H1 (cell line): ENCODE measurements around the gene RBM14. TPM values are rescaled to one million over a fixed set of nuclear protein-coding genes. Genes with fewer than 3 reads are reported as not detected.

ENCODE experiments used
- CTCF ChIA-PET: fragments of 300-600 bp; sonication (Branson Sonifier 250); formaldehyde crosslinking; loops from one replicate; lab custom pipeline; 2021; ENCODE audit not compliant: partially characterized antibody; lab: Charles Lee
- POLR2A ChIA-PET: fragments of 300-600 bp; sonication (Branson Sonifier 250); formaldehyde crosslinking; loops from one replicate; lab custom pipeline; 2021; ENCODE audit warnings: inconsistent platforms; ENCODE audit not compliant: partially characterized antibody; lab: Charles Lee
- DNase-seq, 2 experiments: peaks; one replicate each; pipeline versions ENCODE4 v3.0.0 to v3.0.0-alpha.2; 2010 to 2022; ENCODE audit warnings: low spot score in 2 of 2, low read depth in 1 of 2, mixed read lengths in 1 of 2
- FAIRE-seq: peaks from 2 replicates; lab custom pipeline; 2011; peaks lifted over from hg19 to GRCh38; lab: Jason Lieb, UNC
- H2AFZ ChIP-seq: 2 replicates; pipeline ENCODE4 v1.8.1; 2012; ENCODE audit warnings: low read length, inconsistent platforms
- H2AK5ac ChIP-seq: 2 replicates; pipeline ENCODE4 v1.6.1; 2013; ENCODE audit warnings: low read depth, low read length
- H2BK120ac ChIP-seq: replicated peaks from 2 replicates; pipeline ENCODE3; 2013; ENCODE audit warnings: low read depth, low read length, inconsistent platforms
- H2BK12ac ChIP-seq: 2 replicates; pipeline ENCODE4 v1.6.1; 2013; ENCODE audit warnings: low read depth, low read length
- H2BK15ac ChIP-seq: 2 replicates; pipeline ENCODE4 v1.6.1; 2013; ENCODE audit warnings: low read length
- H2BK20ac ChIP-seq: 2 replicates; pipeline ENCODE4 v1.6.1; 2013; ENCODE audit warnings: low read length
- H2BK5ac ChIP-seq: 2 replicates; pipeline ENCODE4 v1.6.1; 2013; ENCODE audit warnings: low read depth, low read length
- H3K14ac ChIP-seq: 2 replicates; pipeline ENCODE4 v1.6.1; 2013; ENCODE audit warnings: inconsistent platforms; ENCODE audit not compliant: insufficient read length
- H3K18ac ChIP-seq: 2 replicates; pipeline ENCODE4 v1.6.1; 2013; ENCODE audit warnings: low read length; ENCODE audit errors: extremely low read depth
- H3K23ac ChIP-seq: 2 replicates; pipeline ENCODE4 v1.6.1; 2013; ENCODE audit warnings: inconsistent platforms; ENCODE audit not compliant: insufficient read length
- H3K23me2 ChIP-seq: 2 replicates; pipeline ENCODE4 v1.6.1; 2013; ENCODE audit warnings: low read depth, low read length
- H3K27ac ChIP-seq: 2 replicates; pipeline ENCODE4 v1.6.1; 2011; ENCODE audit warnings: low read depth, low read length, inconsistent platforms
- H3K27me3 ChIP-seq, 4 experiments: replicated peaks in 1 of 4; 1 replicate in 1 of 4; 2 replicates in 3 of 4; pipeline versions ENCODE4 v1.6.1 to v1.8.1; 2011 to 2013; ENCODE audit warnings: low read length in 3 of 4, mild to moderate bottlenecking in 3 of 4, inconsistent platforms in 2 of 4, mixed read lengths in 2 of 4, moderate library complexity in 1 of 4; ENCODE audit not compliant: control insufficient read depth in 3 of 4, insufficient read depth in 3 of 4; ENCODE audit errors: extremely low read depth in 1 of 4
- H3K36me3 ChIP-seq, 4 experiments: 2 replicates each; pipeline versions ENCODE4 v1.6.1 to v1.8.1; 2011 to 2013; ENCODE audit warnings: mild to moderate bottlenecking in 4 of 4, low read length in 3 of 4, moderate library complexity in 2 of 4, control low read depth in 1 of 4, inconsistent platforms in 1 of 4; ENCODE audit not compliant: insufficient read depth in 4 of 4, control insufficient read depth in 2 of 4
- H3K4ac ChIP-seq: replicated peaks from 2 replicates; pipeline ENCODE3; 2013; ENCODE audit warnings: low read length, low read depth, mixed read lengths, inconsistent platforms; ENCODE audit not compliant: insufficient read length
- H3K4me1 ChIP-seq, 4 experiments: replicated peaks in 1 of 4; 1 replicate in 1 of 4; 2 replicates in 3 of 4; pipeline versions ENCODE4 v1.6.1 to v1.8.1; 2011 to 2013; ENCODE audit warnings: low read length in 3 of 4, inconsistent platforms in 2 of 4, mixed read lengths in 1 of 4; ENCODE audit not compliant: insufficient read depth in 4 of 4, control insufficient read depth in 3 of 4
- H3K4me2 ChIP-seq, 2 experiments: 2 replicates each; pipeline versions ENCODE4 v1.6.1 to v1.8.1; 2011 to 2013; ENCODE audit warnings: low read depth in 2 of 2, low read length in 2 of 2, control low read depth in 1 of 2, inconsistent platforms in 1 of 2, mild to moderate bottlenecking in 1 of 2; ENCODE audit not compliant: insufficient read depth in 1 of 2
- H3K4me3 ChIP-seq, 4 experiments: fragments of 200-600, 300-600 bp in 1 of 4; sonication (generic), shearing (Covaris generic), sonication (Bioruptor Twin) in 1 of 4; 2 replicates each; pipeline versions ENCODE4 v1.5.1 to v1.8.1; 2011 to 2016; ENCODE audit warnings: low read length in 4 of 4, low read depth in 3 of 4, control low read depth in 2 of 4, inconsistent platforms in 2 of 4, mild to moderate bottlenecking in 2 of 4, mixed read lengths in 1 of 4, moderate library complexity in 1 of 4; ENCODE audit not compliant: insufficient read depth in 2 of 4; ENCODE audit errors: extremely low read depth in 1 of 4
- H3K56ac ChIP-seq: replicated peaks from 2 replicates; pipeline ENCODE3; 2013; ENCODE audit warnings: low read depth, mild to moderate bottlenecking, mixed read lengths, low read length, inconsistent platforms; ENCODE audit not compliant: insufficient read length
- H3K79me1 ChIP-seq: 2 replicates; pipeline ENCODE4 v1.6.1; 2013; ENCODE audit warnings: low read depth, low read length, control low read depth
- H3K79me2 ChIP-seq, 2 experiments: 2 replicates each; pipeline versions ENCODE4 v1.6.1 to v1.8.1; 2012 to 2013; ENCODE audit warnings: low read length in 2 of 2, mild to moderate bottlenecking in 2 of 2, inconsistent platforms in 1 of 2; ENCODE audit not compliant: insufficient read depth in 2 of 2, control insufficient read depth in 1 of 2
- H3K9ac ChIP-seq, 4 experiments: replicated peaks in 1 of 4; 1 replicate in 1 of 4; 2 replicates in 3 of 4; pipeline versions ENCODE4 v1.6.1 to v1.8.1; 2011 to 2013; ENCODE audit warnings: low read depth in 3 of 4, low read length in 3 of 4, control low read depth in 2 of 4, mild to moderate bottlenecking in 2 of 4, moderate library complexity in 2 of 4, inconsistent platforms in 1 of 4; ENCODE audit errors: extremely low read depth in 1 of 4
- H3K9me3 ChIP-seq, 2 experiments: 2 replicates each; pipeline versions ENCODE4 v1.6.1 to v1.8.1; 2012 to 2013; ENCODE audit warnings: mild to moderate bottlenecking in 2 of 2, moderate library complexity in 2 of 2, control low read depth in 1 of 2, inconsistent platforms in 1 of 2, low read depth in 1 of 2, low read length in 1 of 2, mixed read lengths in 1 of 2; ENCODE audit not compliant: insufficient read depth in 2 of 2
- H4K20me1 ChIP-seq, 2 experiments: replicated peaks in 1 of 2; 2 replicates each; pipeline versions ENCODE3 to v1.8.1; 2011 to 2013; ENCODE audit warnings: inconsistent platforms in 2 of 2, low read length in 2 of 2, mild to moderate bottlenecking in 1 of 2; ENCODE audit not compliant: insufficient read depth in 2 of 2, control insufficient read depth in 1 of 2
- H4K5ac ChIP-seq: 2 replicates; pipeline ENCODE4 v1.6.1; 2013; ENCODE audit warnings: low read length, low read depth, mixed read lengths, inconsistent platforms; ENCODE audit not compliant: insufficient read length
- H4K8ac ChIP-seq: 2 replicates; pipeline ENCODE4 v1.8.0; 2013; ENCODE audit warnings: mild to moderate bottlenecking, moderate library complexity, low read length, inconsistent platforms; ENCODE audit not compliant: insufficient read depth; ENCODE audit errors: extremely low read depth
- H4K91ac ChIP-seq: replicated peaks from 2 replicates; pipeline ENCODE3; 2013; ENCODE audit warnings: low read length, mixed read lengths, inconsistent platforms; ENCODE audit not compliant: insufficient read length
- CTCF ChIP-seq, 3 experiments: IDR thresholded peaks; 1 replicate in 2 of 3; 2 replicates in 1 of 3; pipeline versions ENCODE4 v1.5.1 to v1.6.1; 2011; ENCODE audit warnings: low read length in 3 of 3, mild to moderate bottlenecking in 3 of 3, inconsistent platforms in 2 of 3, low read depth in 1 of 3, moderate library complexity in 1 of 3; ENCODE audit not compliant: insufficient read depth in 1 of 3; ENCODE audit errors: control extremely low read depth in 1 of 3
- HDAC2 ChIP-seq, 2 experiments: fragments of 300-600 bp in 1 of 2; sonication (generic) in 1 of 2; IDR thresholded peaks; 2 replicates each; pipeline ENCODE4 v1.6.1; 2011 to 2012; ENCODE audit warnings: low read depth in 2 of 2, low read length in 2 of 2, mild to moderate bottlenecking in 2 of 2, moderate library complexity in 2 of 2, borderline replicate concordance in 1 of 2, inconsistent platforms in 1 of 2
- SP1 ChIP-seq: IDR thresholded peaks from 2 replicates; pipeline ENCODE4 v1.6.1; 2011; ENCODE audit warnings: low read depth, low read length
- TCF12 ChIP-seq: IDR thresholded peaks from 2 replicates; pipeline ENCODE4 v1.6.1; 2011; ENCODE audit warnings: low read depth, mild to moderate bottlenecking, low read length
- YY1 ChIP-seq: IDR thresholded peaks from 2 replicates; pipeline ENCODE4 v1.6.1; 2011; ENCODE audit warnings: low read depth, mild to moderate bottlenecking, low read length
- WGBS, 2 experiments: shearing (Covaris generic) in 1 of 2; methylation state at CpG; one replicate each; pipeline versions ENCODE4 v1.1.6 to v1.1.7; 2013 to 2015; ENCODE audit warnings: low lambda C conversion rate in 2 of 2, mixed read lengths in 2 of 2, inconsistent platforms in 1 of 2, low coverage in 1 of 2, missing lambda C conversion rate in 1 of 2; ENCODE audit not compliant: insufficient replicate concordance in 2 of 2, insufficient coverage in 1 of 2, insufficient read length in 1 of 2; ENCODE audit errors: extremely low coverage in 1 of 2, missing lambda C conversion rate in 1 of 2; 5-methylcytosine and 5-hydroxymethylcytosine counted together
- polyA plus RNA-seq, 7 experiments: library from polyadenylated mRNA; depleted of rRNA in 3 of 7; stranded (reverse) in 5 of 7; unstranded in 2 of 7; fragments of >200 nt in 5 of 7; fragments of 200-250 nt in 2 of 7; gene quantifications; 1 replicate in 5 of 7; 2 replicates in 1 of 7; 4 replicates in 1 of 7; pipeline versions ENCODE4 v1.2.1 to v1.2.3, GENCODE V29; 2011 to 2013; ENCODE audit warnings: missing spikeins in 2 of 7, mixed read lengths in 2 of 7
- total RNA-seq: library from RNA; stranded (reverse); fragmentation: NEBNext Ultra II Directional; extraction: Animal tissue kit (Norgen Biotek cat#: 25700); gene quantifications from 2 replicates; pipeline ENCODE4 v1.2.1, GENCODE V29; 2021

RBM14 gene
- total and polyA plus RNA-seq, 2 of the 8 experiments (the other 6 are each of a cell fraction or from before 2014, with no cell fraction given), result 67.2 to 142 TPM

GRCh38 chr11:66593650-66594049 is 22.8 kb upstream of the RBM14 start:
- no peak for FAIRE-seq
- no peak overlapping the region for H3K18ac ChIP-seq
- H3K9me3 ChIP-seq, result peaks cover 9 to 17% of the 10 kb centered on the region in 2 experiments
- H3K4me1 ChIP-seq, result peaks cover 0 to 11% (median 7%) of the 10 kb centered on the region in 4 experiments; a peak in 6 of 7 replicates
- TF ChIP-seq CTCF (IDR thresholded peaks at IDR 0.05; ENCODE audit: control extremely low read depth in 1 of 3, insufficient read depth in 1 of 3, low read depth in 1 of 3, low read length in 3 of 3), result no peak
- TF ChIP-seq YY1, result no peak
- TF ChIP-seq TCF12, result no peak
- TF ChIP-seq HDAC2 (IDR thresholded peaks at IDR 0.05; ENCODE audit: borderline replicate concordance in 1 of 2, low read depth in 2 of 2, low read length in 2 of 2), result no peak
- TF ChIP-seq SP1, result no peak
- peaks cover 9% of the 10 kb centered on the region for H3K23me2 ChIP-seq
- H2AK5ac ChIP-seq, result 0 out of 2 replicates have a peak overlapping the region, but pooled peaks have one; percentile 7
- H3K4me2 ChIP-seq, result peak overlapping the region; percentile 60 to 92
- peak overlapping the region; percentile 49 to 73 (median 64) for H3K4me3 ChIP-seq
- H3K27ac ChIP-seq, result no peak overlapping the region
- H3K14ac ChIP-seq, result no peak overlapping the region
- ChIA-PET POLR2A (interaction anchor here (0.9 to 65.3 kb wide), 5 partner anchors 10 to 49 kb away, joined by 3 to 2165 read pairs (median 6); partner anchors contain the start of genes ACTN3, RBM14 and RBM4), CTCF (interaction anchor here (0.7 to 3.3 kb wide), 4 partner anchors 13 to 102 kb away, joined by 5 to 17 read pairs (median 6); no protein-coding TSS in a partner anchor)
- no peak overlapping the region for H3K56ac ChIP-seq
- no peak overlapping the region for H4K5ac ChIP-seq
- no peaks in the 10 kb centered on the region; a peak in 1 of 8 replicates for H3K36me3 ChIP-seq
- H4K20me1 ChIP-seq, result no peaks in the 10 kb centered on the region
- H2BK120ac ChIP-seq, result no peak overlapping the region
- peak overlapping the region in 3 of 4 experiments; percentile 26 to 70 (median 67); a peak in 3 of 7 replicates for H3K9ac ChIP-seq
- H3K79me1 ChIP-seq, result peaks cover 5% of the 10 kb centered on the region
- 0 out of 2 replicates have a peak overlapping the region, but pooled peaks have one; percentile 47 for H2BK5ac ChIP-seq
- no peak for DNase-seq
- H4K8ac ChIP-seq, result peak overlapping the region; percentile 94; the same call in 1 of the 2 replicates
- peak overlapping the region; percentile 50 for H4K91ac ChIP-seq
- H3K23ac ChIP-seq, result no peak overlapping the region
- peak overlapping the region; percentile 13; the same call in 1 of the 2 replicates for H2BK12ac ChIP-seq
- WGBS, 2 experiments, result 95% methylated on average over 7 of the region's 7 CpGs; no CpG with 5 or more reads in 1 of the 2 experiments
- peaks cover 0 to 10% (median 4%) of the 10 kb centered on the region in 4 experiments; a peak in 3 of 7 replicates for H3K27me3 ChIP-seq
- no peak overlapping the region for H2BK20ac ChIP-seq
- H3K79me2 ChIP-seq, result peaks cover 0 to 5% of the 10 kb centered on the region in 2 experiments; a peak in 2 of 4 replicates
- H2BK15ac ChIP-seq, result no peak overlapping the region
- H2AFZ ChIP-seq, result no peak overlapping the region
- H3K4ac ChIP-seq, result peak overlapping the region; percentile 94
